Astrocyte (in vitro differentiated cells and primary cell): ENCODE measurements around the gene PRAC1.

Source experiments
- CTCF ChIP-seq: IDR thresholded peaks from 2 replicates; pipeline ENCODE4 v1.5.1; 2011; ENCODE audit warnings: low read depth, mild to moderate bottlenecking, inconsistent platforms, low read length, moderate library complexity; ENCODE audit not compliant: insufficient read depth
- EZH2 ChIP-seq: IDR thresholded peaks from 2 replicates; pipeline ENCODE4 v1.6.1; 2012; ENCODE audit warnings: mild to moderate bottlenecking, low read length, inconsistent platforms; ENCODE audit not compliant: insufficient read depth

- TF ChIP-seq CTCF (no peak), EZH2 (peak; percentile 99)
These were observed 3.2 kb upstream of the PRAC1 start for GRCh38 chr17:48725288-48726064.
